SU-DHL-6 (cell line): ENCODE data around the gene DNAJC24.

Experiments used
- EZH2phosphoT487 ChIP-seq: fragments of 200-600 bp; sonication (generic), shearing (Covaris generic); conservative IDR thresholded peaks from 2 replicates; pipeline ENCODE4 v1.6.1; 2018; ENCODE audit warnings: mild to moderate bottlenecking, antibody characterized with exemption, low read length, moderate library complexity, mixed read lengths
- TF ChIP-seq, protein P1 (sequence below): fragments of 200-600 bp; sonication (generic); IDR thresholded peaks from one replicate; pipeline ENCODE4 v1.5.1; 2017; ENCODE audit warnings: antibody characterized with exemption, mild to moderate bottlenecking, low read length, moderate library complexity; ENCODE audit not compliant: insufficient read depth, poor library complexity, severe bottlenecking

- TF ChIP-seq, protein P1, sequence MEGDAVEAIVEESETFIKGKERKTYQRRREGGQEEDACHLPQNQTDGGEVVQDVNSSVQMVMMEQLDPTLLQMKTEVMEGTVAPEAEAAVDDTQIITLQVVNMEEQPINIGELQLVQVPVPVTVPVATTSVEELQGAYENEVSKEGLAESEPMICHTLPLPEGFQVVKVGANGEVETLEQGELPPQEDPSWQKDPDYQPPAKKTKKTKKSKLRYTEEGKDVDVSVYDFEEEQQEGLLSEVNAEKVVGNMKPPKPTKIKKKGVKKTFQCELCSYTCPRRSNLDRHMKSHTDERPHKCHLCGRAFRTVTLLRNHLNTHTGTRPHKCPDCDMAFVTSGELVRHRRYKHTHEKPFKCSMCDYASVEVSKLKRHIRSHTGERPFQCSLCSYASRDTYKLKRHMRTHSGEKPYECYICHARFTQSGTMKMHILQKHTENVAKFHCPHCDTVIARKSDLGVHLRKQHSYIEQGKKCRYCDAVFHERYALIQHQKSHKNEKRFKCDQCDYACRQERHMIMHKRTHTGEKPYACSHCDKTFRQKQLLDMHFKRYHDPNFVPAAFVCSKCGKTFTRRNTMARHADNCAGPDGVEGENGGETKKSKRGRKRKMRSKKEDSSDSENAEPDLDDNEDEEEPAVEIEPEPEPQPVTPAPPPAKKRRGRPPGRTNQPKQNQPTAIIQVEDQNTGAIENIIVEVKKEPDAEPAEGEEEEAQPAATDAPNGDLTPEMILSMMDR, result no peak
- no peak for TF ChIP-seq EZH2phosphoT487
Measured at GRCh38 chr11:31387379-31387778, 17.7 kb downstream of the DNAJC24 start.
